DOHH2 (cell line): ENCODE results near the gene RRAS2.
A peak's percentile ranks its signal among the peaks of the same experiment; 100 is the strongest.

Experiments used
- H3F3A ChIP-seq: fragments of 200-600 bp; sonication (generic), shearing (Covaris generic); 2 replicates; pipeline ENCODE4 v1.6.0; 2016; ENCODE audit warnings: antibody characterized with exemption, mild to moderate bottlenecking; ENCODE audit not compliant: control insufficient read depth, insufficient read depth
- H3K27ac ChIP-seq: fragments of 200-600 bp; sonication (generic); 2 replicates; pipeline ENCODE4 v1.5.1; 2014; ENCODE audit warnings: low read depth, mild to moderate bottlenecking, low read length, moderate library complexity
- H3K27me3 ChIP-seq: fragments of 200-600 bp; sonication (generic); 2 replicates; pipeline ENCODE4 v1.6.1; 2014; ENCODE audit warnings: mild to moderate bottlenecking, low read length, mixed read lengths; ENCODE audit not compliant: control insufficient read depth
- H3K36me3 ChIP-seq: fragments of 200-600 bp; sonication (generic); 2 replicates; pipeline ENCODE4 v1.6.1; 2014; ENCODE audit warnings: mild to moderate bottlenecking, low read length, moderate library complexity, mixed read lengths; ENCODE audit not compliant: control insufficient read depth
- H3K4me1 ChIP-seq: fragments of 200-600 bp; sonication (generic); 2 replicates; pipeline ENCODE4 v1.6.1; 2014; ENCODE audit warnings: mild to moderate bottlenecking, low read length, mixed read lengths; ENCODE audit not compliant: control insufficient read depth
- H3K4me2 ChIP-seq: fragments of 200-600 bp; sonication (generic); 2 replicates; pipeline ENCODE4 v1.6.0; 2014; ENCODE audit warnings: mild to moderate bottlenecking, low read length, moderate library complexity
- H3K4me3 ChIP-seq: fragments of 200-600 bp; sonication (generic); 2 replicates; pipeline ENCODE4 v1.5.1; 2014; ENCODE audit warnings: mild to moderate bottlenecking, low read length, mixed read lengths
- H3K79me2 ChIP-seq: fragments of 200-600 bp; sonication (generic); 2 replicates; pipeline ENCODE4 v1.6.1; 2014; ENCODE audit warnings: mild to moderate bottlenecking, low read length, mixed read lengths; ENCODE audit not compliant: control insufficient read depth
- H3K9me2 ChIP-seq: fragments of 200-600 bp; sonication (generic); replicated peaks from 2 replicates; pipeline ENCODE4 v1.6.1; 2014; ENCODE audit warnings: mild to moderate bottlenecking, low read length, mixed read lengths; ENCODE audit not compliant: control insufficient read depth
- H3K9me3 ChIP-seq: fragments of 200-600 bp; sonication (generic); 2 replicates; pipeline ENCODE4 v1.6.1; 2014; ENCODE audit warnings: antibody characterized with exemption, low read length, mixed read lengths; ENCODE audit not compliant: control insufficient read depth, insufficient read depth
- H4K20me1 ChIP-seq: fragments of 200-600 bp; sonication (generic); 2 replicates; pipeline ENCODE4 v1.6.0; 2014; ENCODE audit warnings: low read depth, mild to moderate bottlenecking, antibody characterized with exemption, low read length, moderate library complexity; ENCODE audit not compliant: control insufficient read depth, insufficient read depth
- EZH2phosphoT487 ChIP-seq: fragments of 200-600 bp; sonication (generic); IDR thresholded peaks from 2 replicates; pipeline ENCODE4 v1.6.1; 2017; ENCODE audit warnings: borderline replicate concordance, mild to moderate bottlenecking, antibody characterized with exemption, low read length, moderate library complexity, mixed read lengths
- TF ChIP-seq, protein P1 (sequence below): fragments of 200-600 bp; sonication (generic); IDR thresholded peaks from one replicate; pipeline ENCODE4 v1.5.1; 2014; ENCODE audit warnings: antibody characterized with exemption, mild to moderate bottlenecking, low read depth, low read length; ENCODE audit not compliant: poor library complexity, severe bottlenecking

RRAS2 gene

DNA sequence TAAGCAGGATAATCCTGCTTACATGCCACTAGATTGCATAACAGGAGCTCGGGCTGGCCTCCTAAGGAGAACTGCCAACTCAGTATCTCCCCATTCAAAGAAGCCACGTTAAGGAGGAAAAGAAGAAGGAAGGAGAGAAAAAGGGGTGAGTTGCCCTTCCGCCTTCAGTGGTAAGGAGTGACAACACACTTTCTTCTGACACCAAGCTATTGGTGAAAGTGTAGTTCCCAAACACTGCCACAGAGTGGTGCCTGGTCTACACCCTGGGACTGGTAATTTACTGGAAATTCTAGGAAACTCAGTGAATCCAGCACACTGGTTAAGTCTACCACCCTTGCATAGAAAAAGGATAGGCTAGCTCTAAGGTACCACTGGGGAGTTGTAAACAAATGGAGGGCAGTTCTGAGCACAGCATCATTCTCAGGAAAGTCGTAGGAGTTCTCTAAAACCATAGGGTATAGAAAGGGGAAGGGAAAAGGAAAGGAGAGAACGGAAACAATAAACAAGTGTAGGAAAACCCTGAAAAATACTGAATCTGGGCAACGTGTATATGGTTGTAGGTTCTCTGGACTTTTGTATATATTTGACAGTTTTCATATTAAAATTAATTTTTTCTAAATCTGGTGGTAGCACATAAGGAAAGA, 58.2 kb downstream of the RRAS2 start:
- Histone ChIP-seq H3K9me2 (no peaks in the 10 kb centered on the region), H3K9me3 (no peaks in the 10 kb centered on the region), H3K4me3 (no peak overlapping the region), H4K20me1 (peaks cover 19% of the 10 kb centered on the region), H3F3A (no peaks in the 10 kb centered on the region), H3K36me3 (no peaks in the 10 kb centered on the region), H3K27me3 (no peaks in the 10 kb centered on the region), H3K79me2 (peaks cover 95% of the 10 kb centered on the region), H3K4me2 (no peak overlapping the region), H3K4me1 (peaks cover 35% of the 10 kb centered on the region), H3K27ac (no peak overlapping the region)
- no peak for TF ChIP-seq EZH2phosphoT487
- TF ChIP-seq, protein P1, sequence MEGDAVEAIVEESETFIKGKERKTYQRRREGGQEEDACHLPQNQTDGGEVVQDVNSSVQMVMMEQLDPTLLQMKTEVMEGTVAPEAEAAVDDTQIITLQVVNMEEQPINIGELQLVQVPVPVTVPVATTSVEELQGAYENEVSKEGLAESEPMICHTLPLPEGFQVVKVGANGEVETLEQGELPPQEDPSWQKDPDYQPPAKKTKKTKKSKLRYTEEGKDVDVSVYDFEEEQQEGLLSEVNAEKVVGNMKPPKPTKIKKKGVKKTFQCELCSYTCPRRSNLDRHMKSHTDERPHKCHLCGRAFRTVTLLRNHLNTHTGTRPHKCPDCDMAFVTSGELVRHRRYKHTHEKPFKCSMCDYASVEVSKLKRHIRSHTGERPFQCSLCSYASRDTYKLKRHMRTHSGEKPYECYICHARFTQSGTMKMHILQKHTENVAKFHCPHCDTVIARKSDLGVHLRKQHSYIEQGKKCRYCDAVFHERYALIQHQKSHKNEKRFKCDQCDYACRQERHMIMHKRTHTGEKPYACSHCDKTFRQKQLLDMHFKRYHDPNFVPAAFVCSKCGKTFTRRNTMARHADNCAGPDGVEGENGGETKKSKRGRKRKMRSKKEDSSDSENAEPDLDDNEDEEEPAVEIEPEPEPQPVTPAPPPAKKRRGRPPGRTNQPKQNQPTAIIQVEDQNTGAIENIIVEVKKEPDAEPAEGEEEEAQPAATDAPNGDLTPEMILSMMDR, result peak; percentile 66

DNA sequence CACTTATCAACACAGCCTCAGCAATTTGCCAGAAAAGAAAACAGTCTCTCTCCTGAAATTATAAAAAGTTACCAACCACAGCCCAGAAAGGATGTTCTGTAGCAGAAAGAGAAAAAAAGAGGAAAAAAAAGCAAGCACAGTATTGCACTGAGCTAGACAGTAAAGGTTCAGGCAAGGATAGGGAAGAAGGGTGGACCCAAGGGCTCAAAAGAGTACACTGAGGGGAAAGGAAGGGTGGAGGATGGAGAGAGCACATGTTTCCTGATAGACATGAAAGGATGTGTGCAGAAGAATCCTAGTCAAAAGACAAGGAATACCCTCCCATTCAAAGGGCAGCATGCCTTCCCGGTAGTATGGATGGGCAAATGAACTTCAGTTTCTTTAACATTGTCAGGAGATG, 59.1 kb downstream of the RRAS2 start:
- Histone ChIP-seq H3K4me3 (no peak overlapping the region), H3K9me3 (no peaks in the 10 kb centered on the region), H3K4me1 (peaks cover 28% of the 10 kb centered on the region), H3K36me3 (peaks cover 5% of the 10 kb centered on the region), H3F3A (no peaks in the 10 kb centered on the region), H3K27me3 (no peaks in the 10 kb centered on the region), H3K4me2 (no peak overlapping the region), H3K79me2 (peaks cover 92% of the 10 kb centered on the region), H3K27ac (no peak overlapping the region), H4K20me1 (peaks cover 19% of the 10 kb centered on the region), H3K9me2 (no peaks in the 10 kb centered on the region)
- TF ChIP-seq, protein P1, result no peak
- no peak for TF ChIP-seq EZH2phosphoT487

DNA sequence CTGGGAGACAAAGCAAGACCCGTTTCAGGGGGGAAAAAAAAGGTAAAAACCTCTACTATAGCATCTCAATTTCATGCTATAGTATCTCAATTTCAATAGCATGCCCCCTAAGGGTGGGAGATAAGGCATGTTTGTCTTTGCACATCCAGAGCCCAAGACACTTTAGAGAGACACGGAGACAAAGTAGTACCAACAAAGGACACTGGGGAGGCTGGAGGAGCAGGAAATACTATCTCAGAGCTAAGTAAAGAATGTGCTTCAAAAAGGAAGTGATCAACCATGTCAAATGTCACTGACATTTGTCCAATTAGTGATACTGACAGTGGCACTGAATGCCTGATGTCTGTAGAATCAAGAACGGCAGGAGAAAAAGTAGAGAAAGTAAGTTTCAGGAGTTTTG, 68.6 kb downstream of the RRAS2 start:
- Histone ChIP-seq H3K9me3 (no peaks in the 10 kb centered on the region), H3K36me3 (peaks cover 61% of the 10 kb centered on the region), H3K79me2 (peaks cover 3% of the 10 kb centered on the region), H3K27me3 (no peaks in the 10 kb centered on the region), H4K20me1 (no peaks in the 10 kb centered on the region), H3K27ac (no peak overlapping the region), H3F3A (no peaks in the 10 kb centered on the region), H3K4me1 (peaks cover 6% of the 10 kb centered on the region; the same call in 1 of the 2 replicates), H3K9me2 (no peaks in the 10 kb centered on the region), H3K4me2 (no peak overlapping the region), H3K4me3 (no peak overlapping the region)
- TF ChIP-seq, protein P1, result no peak
- no peak for TF ChIP-seq EZH2phosphoT487
